SH-SY5Y (cell line): ENCODE results near the gene MPP2.

Source experiments
- GATA2 ChIP-seq: IDR thresholded peaks from 2 replicates; pipeline ENCODE4 v1.6.1; 2011; ENCODE audit warnings: mild to moderate bottlenecking, low read depth, low read length
- GATA3 ChIP-seq: IDR thresholded peaks from 2 replicates; pipeline ENCODE4 v1.6.1; 2011; ENCODE audit warnings: low read depth, mild to moderate bottlenecking, low read length, moderate library complexity

The MPP2 gene

DNA sequence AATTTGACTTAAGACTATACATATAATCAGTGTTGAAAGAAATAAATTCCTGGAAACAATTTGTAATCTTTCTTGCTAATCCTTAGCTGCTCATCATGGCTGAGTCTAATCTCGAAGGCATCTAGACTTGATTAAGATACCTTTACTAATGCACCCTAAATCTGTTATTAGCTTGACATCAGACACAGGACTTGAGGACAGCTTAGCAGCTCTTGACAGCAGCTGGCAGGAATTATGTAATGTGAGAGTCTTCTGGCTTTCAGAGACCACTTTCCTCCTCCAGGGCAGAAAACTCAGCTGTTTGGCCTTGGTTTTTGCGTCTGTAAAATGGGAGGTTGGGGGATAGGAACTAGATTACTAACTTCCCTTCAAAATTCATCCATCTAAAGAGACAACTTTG is 7.1 kb upstream of the MPP2 start:
- TF ChIP-seq GATA2 (no peak; the same call in 1 of the 2 replicates), GATA3 (no peak)

DNA sequence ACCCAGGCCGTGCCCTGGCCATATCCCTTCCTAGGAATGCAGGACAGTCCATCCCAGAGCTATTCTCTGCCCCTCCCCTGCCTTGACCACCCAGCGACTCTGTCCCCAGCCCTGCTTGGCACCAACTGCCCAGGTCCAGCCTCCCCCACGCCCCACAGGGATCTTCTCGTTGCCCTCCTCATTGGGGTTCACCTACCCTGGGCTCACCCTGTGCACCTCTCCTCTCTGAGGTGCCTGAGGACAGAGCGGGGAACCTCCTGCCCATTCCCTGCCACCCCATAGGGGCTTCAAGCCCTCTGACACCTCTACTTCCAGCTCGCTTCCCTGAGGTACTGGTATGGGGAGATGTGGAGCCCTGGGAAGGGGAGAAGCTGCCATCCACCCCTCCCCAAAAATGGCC is 6.2 kb upstream of the MPP2 start:
- TF ChIP-seq GATA2 (no peak), GATA3 (no peak)

DNA sequence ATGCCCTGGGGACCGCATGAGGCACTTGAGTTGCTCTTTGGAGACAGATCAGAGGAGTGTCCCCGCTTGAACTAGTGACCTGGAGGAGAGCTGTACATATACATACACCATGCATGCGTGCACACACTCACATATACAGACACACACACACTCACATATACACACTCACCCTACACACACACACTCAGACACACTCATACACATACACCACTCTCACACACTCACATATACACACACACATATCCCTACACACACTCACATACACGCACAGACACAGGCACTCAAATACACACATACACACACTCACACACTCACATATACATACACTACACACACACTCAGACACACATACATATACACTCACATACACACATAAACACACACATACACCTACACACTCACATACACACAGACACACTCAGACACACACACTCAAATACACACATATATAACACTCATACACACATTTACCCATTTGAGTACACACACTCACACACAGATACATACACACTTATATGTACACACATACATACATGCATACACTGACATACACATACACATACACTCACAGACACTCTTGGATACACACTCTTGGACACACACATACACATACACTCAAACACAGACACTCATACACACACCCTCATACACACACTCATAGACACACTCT is 5.4 kb upstream of the MPP2 start:
- TF ChIP-seq GATA2 = no peak
- TF ChIP-seq GATA3 = no peak

DNA sequence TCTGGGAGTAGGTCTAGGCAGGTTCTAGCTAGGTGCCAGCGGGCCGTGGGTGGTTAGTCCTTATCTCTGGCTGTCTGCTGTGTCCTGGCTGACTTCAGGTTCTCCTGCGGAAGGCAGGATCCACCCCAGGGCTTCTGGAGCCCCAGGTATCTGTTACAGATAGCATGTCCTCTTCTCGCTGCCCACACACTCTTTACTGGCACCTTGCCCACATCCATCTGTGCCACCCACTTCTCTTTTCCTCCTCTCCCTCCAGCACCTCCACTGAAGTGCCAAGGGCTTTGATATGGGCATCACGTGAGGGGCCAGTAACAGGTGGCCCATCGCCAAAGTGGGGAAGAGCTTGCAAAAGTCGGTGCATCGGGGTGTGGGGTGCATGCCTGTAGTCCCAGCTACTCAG is 4.6 kb upstream of the MPP2 start:
- TF ChIP-seq GATA2 (no peak), GATA3 (no peak)

DNA sequence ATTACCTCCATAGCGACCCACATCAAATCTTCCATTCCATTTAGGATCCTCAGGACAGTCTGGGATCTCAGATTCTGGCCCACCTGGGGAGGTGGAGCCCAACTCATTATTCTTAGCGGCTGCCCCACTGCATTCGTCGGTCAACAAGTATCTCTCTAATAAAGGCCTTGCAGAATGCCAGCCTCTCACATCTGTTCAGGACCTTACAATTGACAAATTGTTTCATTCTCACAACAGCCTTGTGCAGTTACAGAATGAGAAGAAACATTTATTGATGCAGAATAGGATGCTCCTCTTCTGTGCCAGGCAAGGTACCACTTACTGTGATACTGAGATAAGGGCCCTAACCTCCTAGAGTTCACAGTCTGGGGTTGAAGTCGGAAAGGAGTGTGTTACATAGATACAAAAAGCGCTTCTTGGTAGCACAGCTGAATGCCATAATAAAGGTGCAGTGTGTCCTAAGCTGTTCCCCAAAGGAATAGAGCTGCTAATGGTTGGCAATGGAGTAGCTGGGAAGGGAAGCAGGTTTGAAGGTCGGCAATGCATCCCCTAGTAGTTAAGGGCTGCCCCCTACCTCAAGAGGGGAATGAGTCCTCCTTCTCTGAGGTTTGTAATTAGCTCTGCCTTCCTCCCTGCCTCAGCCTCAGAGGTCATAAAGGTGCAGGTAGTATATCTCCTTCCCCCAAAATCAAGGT is 2.3 kb upstream of the MPP2 start:
- TF ChIP-seq GATA2 (no peak), GATA3 (no peak)

DNA sequence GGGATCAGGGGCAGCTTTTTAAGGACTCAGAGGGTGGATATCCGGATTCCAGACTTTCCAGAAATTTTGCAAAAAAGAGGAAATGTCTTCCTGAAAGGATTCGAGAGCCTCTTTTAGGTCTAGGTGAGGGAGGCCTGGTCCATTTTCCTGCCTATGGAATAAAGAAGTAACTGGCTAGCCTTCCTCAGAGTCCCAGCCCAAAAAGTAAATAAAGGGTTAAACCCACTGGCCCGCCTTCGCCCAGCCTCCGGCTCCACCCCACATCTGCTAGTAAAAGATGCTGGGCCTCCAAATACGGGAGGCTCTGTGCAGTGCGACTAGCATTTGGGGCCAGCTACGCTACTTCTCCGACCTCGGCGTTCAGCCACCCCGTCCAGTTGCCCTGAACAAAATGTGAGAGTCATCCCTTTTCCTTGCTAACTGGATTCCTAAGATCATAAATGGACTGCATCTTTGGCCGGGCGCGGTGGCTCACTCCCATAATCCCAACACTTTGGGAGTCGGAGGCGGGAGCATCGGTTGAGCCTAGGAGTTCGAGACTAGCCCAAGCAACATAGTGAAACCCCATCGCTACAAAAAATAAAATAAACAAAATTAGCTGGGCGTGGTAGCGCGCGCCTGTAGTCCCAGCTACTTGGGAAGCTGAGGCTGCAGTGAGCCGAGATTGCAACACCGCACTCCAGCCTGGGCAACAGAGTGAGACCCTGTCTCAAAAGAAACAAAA is 824 bp upstream of the MPP2 start:
- TF ChIP-seq GATA3 (no peak), GATA2 (no peak)

DNA sequence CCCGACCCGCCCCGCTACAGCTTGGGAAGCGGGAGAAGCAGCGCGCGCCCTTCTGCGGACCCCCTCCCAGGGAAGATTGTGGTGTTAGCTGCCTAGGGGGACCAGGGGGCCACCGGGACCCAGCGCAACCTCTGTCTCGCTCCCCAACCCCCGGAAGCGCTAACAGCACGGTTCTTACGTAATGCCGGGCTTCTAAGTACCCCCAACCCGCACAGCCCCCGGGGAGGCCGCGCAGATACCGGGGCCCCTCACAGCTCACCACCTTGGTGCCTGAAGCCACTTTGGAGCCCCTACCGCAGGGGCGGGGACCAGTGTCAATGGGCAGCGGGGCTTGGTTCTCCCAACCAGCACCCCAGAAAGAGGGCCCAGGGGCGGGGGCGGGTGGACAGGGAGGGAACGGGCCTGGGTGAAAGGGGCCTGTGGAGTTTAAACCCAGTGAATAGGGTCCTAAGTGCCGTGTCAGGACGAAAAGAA is 348 bp downstream of the MPP2 start:
- TF ChIP-seq GATA2 (no peak), GATA3 (no peak)

DNA sequence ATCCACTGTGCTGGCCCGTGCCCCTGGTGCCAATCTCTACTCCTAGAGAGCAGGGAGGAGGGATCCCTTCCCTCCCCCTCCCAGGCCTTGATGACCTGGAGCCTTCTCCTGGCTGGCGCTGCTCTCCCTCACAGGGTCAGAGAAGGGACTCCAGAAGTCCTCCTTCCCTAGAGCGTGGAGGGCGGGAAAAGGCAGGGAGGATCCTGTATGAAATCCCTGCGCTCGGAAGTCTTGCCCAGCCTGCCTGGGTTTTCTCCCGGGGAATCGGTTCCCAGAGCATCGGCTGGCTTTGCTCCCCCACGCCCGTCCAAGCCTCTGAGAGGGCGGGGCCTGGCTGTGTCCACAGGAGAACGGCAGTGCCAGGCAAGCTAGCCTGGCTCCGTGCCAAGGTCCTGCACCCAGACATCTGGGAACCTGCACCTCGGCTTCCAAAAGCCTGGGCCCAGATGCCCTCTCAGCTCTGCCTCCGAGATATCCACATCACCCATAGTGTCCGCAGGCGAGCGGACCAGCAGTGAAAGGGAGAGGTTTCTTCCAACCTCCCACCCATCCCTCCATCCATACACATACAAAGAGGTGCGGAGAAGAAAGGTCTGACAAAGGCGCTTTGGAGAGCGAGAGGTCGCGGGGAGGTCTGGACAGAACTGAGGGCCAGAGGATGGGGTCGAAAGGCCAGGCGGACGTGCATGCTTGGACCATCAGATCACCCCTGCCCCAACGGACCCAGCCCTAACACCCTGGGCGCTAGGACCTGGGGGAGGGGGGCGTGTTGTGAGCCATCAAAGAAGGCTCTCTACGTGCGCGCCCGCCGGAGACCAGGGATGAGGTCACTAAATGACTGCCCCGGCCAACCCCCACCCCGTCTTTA is 1.1 kb downstream of the MPP2 start:
- TF ChIP-seq GATA3 (no peak), GATA2 (no peak)

DNA sequence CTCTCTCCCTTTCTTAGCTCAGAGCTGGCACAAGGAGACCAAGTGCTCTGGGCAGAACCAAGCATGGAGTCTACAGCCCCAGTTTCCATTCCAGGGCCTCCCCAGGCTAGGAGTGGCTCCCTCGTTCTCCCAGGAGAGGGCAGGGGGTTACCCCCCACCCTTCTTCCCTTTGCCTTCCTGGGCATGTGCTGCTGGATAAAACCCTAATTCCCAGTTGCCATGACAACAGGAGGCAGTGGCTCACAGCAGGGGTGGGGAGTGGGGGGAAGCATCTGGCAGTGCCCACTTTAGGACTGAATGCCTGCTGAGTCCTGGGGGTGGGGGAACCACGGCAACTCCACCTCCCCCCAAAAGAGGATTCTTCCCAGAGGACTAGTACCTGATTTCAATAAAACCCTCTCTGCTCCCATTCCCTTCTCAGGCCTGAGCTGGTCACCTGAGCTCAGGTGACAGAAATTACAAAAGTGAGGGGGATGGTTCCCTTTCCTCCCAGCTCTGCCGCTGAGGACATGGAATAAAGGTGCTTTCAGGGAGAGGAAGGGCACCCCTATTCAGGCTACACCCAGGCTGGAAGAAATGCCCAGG is 1.8 kb downstream of the MPP2 start:
- TF ChIP-seq GATA3 (no peak), GATA2 (no peak)

DNA sequence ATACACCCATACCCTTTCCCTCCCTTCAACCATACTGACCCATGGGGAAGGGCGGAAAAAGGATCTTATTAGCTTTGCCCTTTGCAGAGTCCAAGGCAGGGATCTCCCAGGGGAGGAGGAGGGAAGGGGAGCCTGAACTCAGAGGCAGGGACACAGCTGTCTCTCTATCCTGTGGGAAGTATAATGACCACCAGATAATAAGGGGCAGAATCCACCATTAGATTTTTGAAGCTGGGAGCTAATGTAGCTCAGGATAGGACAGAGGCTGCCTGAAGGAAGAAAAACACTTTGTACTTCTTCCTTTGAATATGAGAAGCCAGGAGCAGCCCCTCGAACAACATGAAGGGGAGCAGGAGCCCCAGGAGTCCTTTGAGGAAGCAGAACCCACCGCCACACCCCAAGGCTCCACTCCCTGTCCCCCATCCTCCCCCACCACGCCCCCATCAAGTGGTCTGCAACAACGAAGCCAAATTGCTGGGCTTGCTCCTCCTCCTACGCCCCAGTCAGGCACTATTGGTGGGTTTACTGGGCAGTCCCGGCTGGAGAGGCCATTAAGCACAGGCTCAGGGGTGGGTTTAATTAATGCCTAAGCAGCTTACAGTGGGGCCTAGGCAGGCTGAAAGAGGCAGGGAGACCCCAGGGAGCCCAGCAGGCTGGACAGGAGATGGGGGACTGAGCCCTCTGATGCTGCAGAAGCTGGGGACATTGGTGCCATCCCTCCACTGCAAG is 5.3 kb downstream of the MPP2 start:
- no peak for TF ChIP-seq GATA2
- no peak for TF ChIP-seq GATA3

DNA sequence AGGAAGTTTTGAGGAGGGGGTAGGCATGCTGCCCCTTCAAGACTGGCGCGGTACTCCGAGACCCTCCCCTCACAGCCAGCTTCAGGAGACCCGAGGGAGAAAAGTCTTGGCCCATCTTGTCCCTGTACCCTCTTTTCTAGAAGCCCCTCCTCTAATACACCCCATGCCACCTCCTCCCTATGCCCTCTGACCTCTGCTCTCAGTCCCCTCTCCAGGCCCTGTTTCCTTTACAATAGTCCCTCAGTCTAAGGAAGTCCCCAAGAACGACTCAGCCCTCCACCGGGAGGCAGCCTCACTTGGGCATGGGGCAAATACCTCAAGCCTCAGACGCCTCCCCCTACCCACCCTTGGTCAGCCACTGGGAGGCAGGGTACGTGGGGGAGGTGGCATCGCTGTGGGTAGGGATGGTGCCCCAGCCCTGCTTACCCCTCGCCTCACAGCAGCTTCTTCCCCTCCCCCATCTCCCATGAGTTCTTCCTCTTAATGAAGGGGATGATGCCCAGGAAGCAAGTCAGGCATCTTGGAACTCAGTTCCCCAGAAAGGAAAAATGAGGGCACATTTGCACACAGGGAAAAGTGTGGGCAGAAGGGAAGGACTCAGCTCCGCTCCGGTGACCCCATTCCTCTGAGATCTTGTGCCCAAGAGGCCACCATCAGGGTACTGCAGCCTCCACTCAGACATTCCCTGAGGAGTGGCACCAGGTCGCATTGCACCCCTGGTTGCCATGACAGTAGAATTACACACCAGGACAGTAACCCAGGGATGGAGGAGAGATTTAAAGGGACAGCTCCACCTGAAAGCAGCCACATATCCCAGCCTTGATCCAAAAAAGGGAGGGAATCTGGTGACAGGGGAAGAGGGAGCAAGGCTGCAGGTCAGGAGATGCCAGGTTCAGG is 6.2 kb downstream of the MPP2 start:
- TF ChIP-seq GATA2 = no peak
- no peak for TF ChIP-seq GATA3

DNA sequence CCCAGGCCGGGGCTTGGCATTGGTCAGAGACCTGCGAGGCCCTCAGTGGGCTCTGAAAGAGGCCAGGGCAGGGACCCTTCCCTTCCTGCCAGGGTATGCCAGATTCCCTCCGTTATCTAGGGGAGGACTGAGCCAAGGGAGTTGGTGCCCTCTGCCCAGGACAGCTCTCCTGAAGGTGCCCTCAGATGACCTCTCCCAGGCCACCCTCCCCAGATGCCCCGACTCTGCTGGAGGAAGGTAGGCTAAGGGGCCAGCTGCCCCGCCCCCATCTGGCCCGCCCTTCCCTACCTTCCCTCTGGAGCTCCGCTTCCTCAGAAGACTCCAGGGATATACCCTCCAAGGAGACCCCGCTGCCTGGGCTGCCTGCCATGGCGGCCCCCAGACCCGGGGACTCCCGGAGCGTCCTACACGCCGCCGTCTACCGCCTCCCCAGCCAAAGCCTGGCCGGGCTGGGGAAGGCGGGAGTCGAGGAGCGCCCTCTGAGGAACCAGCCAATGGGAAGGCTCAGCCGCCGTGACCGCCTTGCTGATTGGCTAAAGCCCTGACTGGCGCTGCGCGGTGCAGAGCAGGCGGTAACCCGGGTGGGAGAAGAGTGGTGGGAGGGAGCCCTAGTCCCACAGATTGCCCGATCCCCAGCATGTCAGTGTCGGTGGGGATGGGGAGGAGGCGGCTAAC is 7.0 kb downstream of the MPP2 start:
- no peak for TF ChIP-seq GATA2
- TF ChIP-seq GATA3 = no peak
